BLaER1 (cell line): Measurements from ENCODE around the gene IL37.
"Not testable (repeated sequence)": the region's sequence is repeated elsewhere in the genome, so short reads cannot be mapped to it uniquely, and the experiment has no call there.

ENCODE experiments used
- H3K27ac ChIP-seq: shearing (Covaris generic); formaldehyde crosslinking; 2 replicates; pipeline ENCODE4 v1.8.1; 2022
- H3K27me3 ChIP-seq: shearing (Covaris generic); formaldehyde crosslinking; 2 replicates; pipeline ENCODE4 v1.8.1; 2022
- H3K36me3 ChIP-seq: shearing (Covaris generic); formaldehyde crosslinking; 2 replicates; pipeline ENCODE4 v1.8.1; 2022
- H3K4me1 ChIP-seq: shearing (Covaris generic); formaldehyde crosslinking; 2 replicates; pipeline ENCODE4 v1.8.1; 2022
- H3K4me2 ChIP-seq: shearing (Covaris generic); formaldehyde crosslinking; 2 replicates; pipeline ENCODE4 v1.8.1; 2022
- H3K4me3 ChIP-seq: shearing (Covaris generic); formaldehyde crosslinking; 2 replicates; pipeline ENCODE4 v1.8.1; 2022
- H3K9ac ChIP-seq: shearing (Covaris generic); formaldehyde crosslinking; 2 replicates; pipeline ENCODE4 v1.8.1; 2022
- H3K9me3 ChIP-seq: shearing (Covaris generic); formaldehyde crosslinking; 2 replicates; pipeline ENCODE4 v1.8.1; 2022
- H4K20me1 ChIP-seq: shearing (Covaris generic); formaldehyde crosslinking; 2 replicates; pipeline ENCODE4 v1.8.1; 2022
- Cebpa-rat ChIP-seq: shearing (Covaris generic); IDR thresholded peaks from 2 replicates; pipeline ENCODE4 v1.8.1; 2022

IL37 gene

DNA sequence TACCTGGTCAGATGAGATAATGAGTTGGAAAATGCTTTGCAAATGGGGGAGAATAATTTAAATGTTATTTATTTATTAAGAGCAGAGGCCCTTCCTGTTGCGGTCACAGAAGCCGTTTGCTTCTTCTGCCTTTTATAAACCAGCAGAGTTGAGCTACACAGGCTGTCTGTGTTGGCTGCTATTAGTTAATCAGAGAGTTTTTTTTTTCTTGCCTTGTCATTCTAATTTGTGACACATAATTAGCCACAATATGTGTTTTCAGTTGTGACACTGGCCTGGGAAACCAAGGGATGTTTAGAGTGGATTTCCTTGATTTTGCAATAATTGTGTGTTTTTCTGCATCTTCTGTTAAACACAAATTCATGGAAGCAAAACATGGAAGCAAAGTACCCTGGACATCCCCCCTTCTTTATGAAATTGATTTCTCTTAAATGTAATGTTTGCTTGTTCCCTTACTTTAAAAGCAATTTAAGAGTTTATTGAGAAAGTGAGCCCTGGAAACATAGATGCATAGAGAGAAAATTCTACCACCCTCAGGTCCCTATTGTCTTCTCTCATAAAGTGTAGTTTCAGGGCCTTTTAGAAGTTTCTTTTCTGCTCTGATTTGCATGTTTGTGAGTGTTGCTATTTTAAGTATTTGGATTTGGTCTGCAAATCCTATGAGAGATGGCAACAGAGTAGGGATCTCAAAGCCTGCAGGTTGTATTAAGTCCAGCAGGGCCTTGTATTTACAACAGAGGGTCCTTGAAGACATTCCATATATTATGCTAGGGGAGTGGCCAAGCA lies 22.8 kb upstream of the IL37 start:
- no peak overlapping the region for H3K4me3 ChIP-seq
- H4K20me1 ChIP-seq: no peaks in the 10 kb centered on the region
- peaks cover 29% of the 10 kb centered on the region for H3K4me1 ChIP-seq
- H3K36me3 ChIP-seq: no peaks in the 10 kb centered on the region
- H3K27me3 ChIP-seq: no peaks in the 10 kb centered on the region
- peak overlapping the region; percentile 60 for H3K4me2 ChIP-seq
- 0 out of 2 replicates have a peak, but pooled peaks cover 4% of the 10 kb centered on the region for H3K9me3 ChIP-seq
- no peak for TF ChIP-seq Cebpa-rat
- H3K9ac ChIP-seq: peak overlapping the region; percentile 18; the same call in 1 of the 2 replicates
- H3K27ac ChIP-seq: peak overlapping the region; percentile 65

DNA sequence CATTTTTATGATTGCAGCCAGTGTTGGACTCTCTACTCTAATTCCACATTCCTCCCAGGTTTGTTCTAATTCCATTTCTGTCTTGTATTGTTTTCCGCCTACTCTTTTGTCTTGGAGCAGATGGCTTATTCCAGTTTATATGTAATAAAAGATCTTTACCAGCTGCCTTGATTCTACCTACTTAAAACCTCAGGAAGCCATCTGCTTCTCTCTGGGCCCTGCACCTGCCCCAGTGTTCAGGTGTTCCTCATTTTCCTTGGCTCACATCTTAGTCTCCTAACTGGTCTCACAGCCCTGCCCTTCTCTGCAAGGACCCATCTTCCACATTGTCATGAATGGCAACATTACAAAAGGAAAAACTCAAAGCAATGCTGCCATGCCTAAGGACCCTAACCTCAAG lies 21.0 kb upstream of the IL37 start:
- H3K9me3 ChIP-seq: 0 out of 2 replicates have a peak, but pooled peaks cover 4% of the 10 kb centered on the region
- H3K4me1 ChIP-seq: peaks cover 23% of the 10 kb centered on the region
- no peak overlapping the region for H3K4me3 ChIP-seq
- H3K9ac ChIP-seq: no peak overlapping the region
- H3K36me3 ChIP-seq: no peaks in the 10 kb centered on the region
- no peak for TF ChIP-seq Cebpa-rat
- H4K20me1 ChIP-seq: no peaks in the 10 kb centered on the region
- H3K27ac ChIP-seq: no peak overlapping the region
- peak overlapping the region; percentile 6; the same call in 1 of the 2 replicates for H3K4me2 ChIP-seq
- H3K27me3 ChIP-seq: no peaks in the 10 kb centered on the region

DNA sequence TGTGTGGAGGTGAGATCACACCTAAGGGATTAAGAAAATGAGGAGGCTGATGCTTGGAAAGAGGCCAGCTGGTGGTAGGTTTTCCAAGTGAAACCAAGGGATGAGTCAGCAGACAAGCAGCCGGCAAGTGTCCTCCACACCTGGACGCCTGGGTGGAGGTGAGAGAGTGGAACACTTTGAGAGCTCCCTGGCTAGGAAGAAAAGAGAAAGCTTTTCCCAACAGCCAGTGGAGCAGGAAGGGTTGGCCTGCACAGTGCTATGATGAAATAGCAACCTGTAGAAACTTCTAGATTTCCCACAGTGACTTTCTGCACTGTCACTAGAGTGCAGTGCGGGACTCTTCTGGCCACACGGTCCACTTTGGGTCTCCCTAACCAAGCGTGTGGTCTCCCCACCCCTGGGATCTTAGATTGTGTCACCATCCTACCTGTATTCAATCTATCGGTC lies 19.6 kb upstream of the IL37 start:
- Histone ChIP-seq H3K4me1 (peaks cover 23% of the 10 kb centered on the region), H3K9ac (no peak overlapping the region), H3K4me3 (no peak overlapping the region), H3K27me3 (no peaks in the 10 kb centered on the region), H3K36me3 (no peaks in the 10 kb centered on the region), H3K4me2 (no peak overlapping the region), H4K20me1 (no peaks in the 10 kb centered on the region), H3K27ac (no peak overlapping the region), H3K9me3 (0 out of 2 replicates have a peak, but pooled peaks cover 4% of the 10 kb centered on the region)
- no peak for TF ChIP-seq Cebpa-rat

DNA sequence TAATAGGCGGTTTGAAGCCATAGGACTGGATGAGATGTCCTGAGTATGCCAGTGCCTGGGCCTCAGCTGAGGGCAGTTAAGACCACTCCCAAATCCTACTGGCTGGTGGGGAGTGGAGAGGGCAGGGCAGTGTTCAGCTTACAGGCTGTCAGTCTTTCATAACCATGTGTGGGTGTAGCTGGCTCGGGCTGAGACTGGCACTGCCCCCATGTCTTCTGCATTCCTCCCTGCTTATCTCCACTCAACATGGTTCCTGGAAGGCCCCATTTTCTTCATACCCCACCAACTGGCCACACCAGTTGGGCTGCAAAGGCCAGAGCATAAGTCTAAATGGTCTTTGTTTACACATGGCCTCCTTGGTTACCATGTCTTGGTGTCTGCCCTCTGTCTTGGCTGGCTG lies 17.2 kb upstream of the IL37 start:
- H3K9me3 ChIP-seq: 0 out of 2 replicates have a peak, but pooled peaks cover 4% of the 10 kb centered on the region
- H3K27ac ChIP-seq: no peak overlapping the region
- H3K4me2 ChIP-seq: no peak overlapping the region
- H3K4me1 ChIP-seq: peaks cover 7% of the 10 kb centered on the region
- no peaks in the 10 kb centered on the region for H4K20me1 ChIP-seq
- H3K4me3 ChIP-seq: no peak overlapping the region
- TF ChIP-seq Cebpa-rat: no peak
- H3K36me3 ChIP-seq: no peaks in the 10 kb centered on the region
- no peaks in the 10 kb centered on the region for H3K27me3 ChIP-seq
- H3K9ac ChIP-seq: no peak overlapping the region

- no peak for TF ChIP-seq Cebpa-rat
- H3K4me3 ChIP-seq: no peak overlapping the region
Measured at GRCh38 chr2:112896909-112897623, 13.9 kb upstream of the IL37 start.

GRCh38 chr2:112897624-112897978 lies 13.4 kb upstream of the IL37 start:
- no peaks in the 10 kb centered on the region for H4K20me1 ChIP-seq
- no peak overlapping the region for H3K27ac ChIP-seq
- no peaks in the 10 kb centered on the region for H3K36me3 ChIP-seq
- TF ChIP-seq Cebpa-rat: no peak
- no peak overlapping the region for H3K4me2 ChIP-seq
- H3K4me3 ChIP-seq: no peak overlapping the region
- no peaks in the 10 kb centered on the region for H3K4me1 ChIP-seq
- H3K9me3 ChIP-seq: no peaks in the 10 kb centered on the region
- H3K9ac ChIP-seq: no peak overlapping the region
- no peaks in the 10 kb centered on the region for H3K27me3 ChIP-seq

More at GRCh38 chr2:112896909-112897623, 13.9 kb upstream of the IL37 start:
- H3K4me1 ChIP-seq: no peaks in the 10 kb centered on the region
- no peaks in the 10 kb centered on the region for H3K36me3 ChIP-seq
- H3K27me3 ChIP-seq: no peaks in the 10 kb centered on the region
- H3K9ac ChIP-seq: no peak overlapping the region
- no peaks in the 10 kb centered on the region for H3K9me3 ChIP-seq
- H3K27ac ChIP-seq: no peak overlapping the region
- H3K4me2 ChIP-seq: no peak overlapping the region
- H4K20me1 ChIP-seq: no peaks in the 10 kb centered on the region

DNA sequence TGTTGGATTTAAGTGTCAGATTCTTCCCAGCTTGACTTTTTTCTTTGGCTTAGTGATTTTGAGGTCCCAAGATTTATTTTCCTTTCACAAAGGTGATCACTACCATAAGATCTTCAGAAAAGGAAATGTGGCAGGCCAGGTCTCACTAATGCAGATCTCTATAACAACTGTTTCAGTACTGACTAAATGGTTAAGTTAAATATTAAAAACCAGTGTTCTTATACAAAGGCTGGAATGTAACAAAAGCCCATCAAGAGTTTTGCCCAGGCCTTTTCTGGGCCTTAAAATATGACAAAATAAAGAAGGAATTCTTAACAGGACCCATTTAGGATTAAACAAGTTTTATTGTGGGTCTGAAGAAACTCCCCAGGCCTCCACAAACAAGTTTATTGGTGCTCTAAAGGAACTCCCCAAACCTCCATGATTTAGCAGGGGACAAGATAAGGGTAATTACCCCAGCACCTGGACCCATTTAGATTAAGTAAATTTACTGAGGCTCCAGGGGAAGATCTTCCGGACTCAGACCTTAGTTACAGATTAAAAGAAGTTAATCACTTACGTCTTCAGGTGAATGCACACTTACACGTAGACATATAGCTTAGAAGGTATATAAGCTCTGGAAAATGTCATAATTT lies 9.4 kb upstream of the IL37 start:
- H3K27me3 ChIP-seq, H3K4me1 ChIP-seq, H4K20me1 ChIP-seq, H3K36me3 ChIP-seq, H3K4me3 ChIP-seq, H3K27ac ChIP-seq, H3K9ac ChIP-seq, H3K4me2 ChIP-seq, H3K9me3 ChIP-seq: not testable (repeated sequence)

GRCh38 chr2:112902816-112903215 lies 8.1 kb upstream of the IL37 start:
- Histone ChIP-seq H3K9ac (no peak overlapping the region), H3K4me1 (no peaks in the 10 kb centered on the region), H4K20me1 (no peaks in the 10 kb centered on the region), H3K36me3 (no peaks in the 10 kb centered on the region), H3K27me3 (no peaks in the 10 kb centered on the region), H3K27ac (no peak overlapping the region), H3K4me2 (no peak overlapping the region), H3K9me3 (no peaks in the 10 kb centered on the region), H3K4me3 (no peak overlapping the region)
- no peak for TF ChIP-seq Cebpa-rat

- Histone ChIP-seq H3K36me3 (no peaks in the 10 kb centered on the region), H3K27ac (no peak overlapping the region), H3K4me3 (no peak overlapping the region), H3K9ac (no peak overlapping the region), H3K4me1 (no peaks in the 10 kb centered on the region), H3K27me3 (no peaks in the 10 kb centered on the region), H3K9me3 (peaks cover 6% of the 10 kb centered on the region), H3K4me2 (no peak overlapping the region), H4K20me1 (no peaks in the 10 kb centered on the region)
- no peak for TF ChIP-seq Cebpa-rat
Measured at GRCh38 chr2:112904883-112905282, 6.1 kb upstream of the IL37 start.

GRCh38 chr2:112906276-112906675 lies 4.7 kb upstream of the IL37 start:
- Histone ChIP-seq H3K36me3 (no peaks in the 10 kb centered on the region), H3K27ac (no peak overlapping the region), H3K9me3 (peaks cover 6% of the 10 kb centered on the region), H3K27me3 (no peaks in the 10 kb centered on the region), H4K20me1 (no peaks in the 10 kb centered on the region), H3K9ac (no peak overlapping the region), H3K4me2 (no peak overlapping the region), H3K4me1 (no peaks in the 10 kb centered on the region), H3K4me3 (no peak overlapping the region)
- TF ChIP-seq Cebpa-rat: no peak
